GM10847 (cell line): ENCODE results near the gene SLC38A5.

Experiments used
- POLR2A ChIP-seq: IDR thresholded peaks from 2 replicates; pipeline ENCODE4 v1.6.1; 2011; ENCODE audit not compliant: insufficient read length; ENCODE audit errors: extremely low read depth

SLC38A5 gene

GRCh38 chrX:48496660-48497059 lies 26.6 kb upstream of the SLC38A5 start:
- no peak for TF ChIP-seq POLR2A

DNA sequence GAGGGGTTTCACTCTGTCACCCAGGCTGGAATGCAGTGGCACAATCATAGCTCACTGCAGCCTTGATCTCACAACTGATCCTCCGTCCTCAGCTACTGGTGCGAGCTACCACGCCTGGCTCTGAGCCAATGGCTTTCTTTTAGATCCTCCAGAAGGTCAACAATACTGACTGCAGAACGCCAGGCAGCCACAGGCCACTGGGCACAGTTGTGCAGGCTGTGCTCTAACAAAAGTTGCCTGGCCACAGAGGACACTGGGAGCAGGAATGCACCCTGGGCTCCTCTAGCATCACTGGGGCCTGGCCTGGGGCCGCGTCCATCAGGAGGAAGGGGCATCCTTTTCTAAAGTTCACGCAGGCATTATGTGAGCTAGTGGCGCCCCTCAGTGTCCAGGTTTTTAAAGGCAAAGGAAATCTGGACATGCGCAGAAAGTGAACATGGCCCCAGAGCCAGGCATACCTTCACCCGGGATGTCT lies 23.9 kb upstream of the SLC38A5 start:
- no peak for TF ChIP-seq POLR2A

DNA sequence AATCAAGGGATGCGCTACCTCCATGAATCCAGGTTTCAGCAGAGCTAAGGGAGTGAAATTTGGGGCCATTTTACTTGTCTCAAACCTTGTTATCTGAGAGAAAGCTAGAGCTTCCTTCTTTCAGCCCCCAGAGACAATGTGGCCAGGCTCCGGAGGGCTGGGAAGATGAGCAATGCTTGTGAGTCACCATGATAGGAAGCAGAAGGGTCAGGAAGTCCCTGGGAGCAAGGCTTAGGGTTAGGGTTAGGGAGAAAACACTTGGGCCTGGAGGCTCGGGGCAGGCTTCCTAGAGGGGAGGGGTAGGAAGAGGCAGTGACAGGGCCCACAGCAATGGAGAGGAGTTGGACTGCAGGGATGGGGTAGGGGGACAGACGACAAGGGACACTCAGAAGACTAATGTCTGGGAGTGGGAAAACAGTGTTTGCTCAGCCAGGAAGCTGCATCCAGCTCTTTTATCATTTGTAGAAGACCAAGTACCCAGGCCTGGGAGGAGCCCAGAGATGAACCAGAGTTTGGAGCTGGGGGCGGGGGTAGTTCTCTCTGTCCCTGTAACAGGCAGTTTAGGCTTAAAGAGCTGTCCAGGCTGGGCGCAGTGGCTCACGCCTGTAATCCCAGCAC lies 22.3 kb upstream of the SLC38A5 start:
- TF ChIP-seq POLR2A = no peak

DNA sequence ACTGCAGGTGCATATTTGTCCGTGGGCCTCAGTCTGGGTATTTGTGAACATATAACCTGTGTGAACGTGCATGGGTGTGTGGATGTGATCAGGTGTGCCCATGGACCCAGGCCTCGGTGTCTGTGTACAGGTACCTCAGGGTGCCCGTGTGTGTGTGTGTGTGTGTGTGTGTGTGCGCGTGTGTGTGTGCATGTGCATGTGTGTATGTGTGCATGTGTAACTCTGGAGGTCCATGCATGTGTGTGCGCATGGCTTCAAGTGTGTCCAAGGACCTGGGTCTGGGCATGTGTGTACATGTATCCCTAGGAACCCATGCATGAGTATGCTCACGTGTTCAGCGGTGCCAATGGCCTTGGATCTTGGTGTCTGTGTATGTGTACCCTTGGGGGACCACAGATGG lies 21.7 kb upstream of the SLC38A5 start:
- no peak for TF ChIP-seq POLR2A

DNA sequence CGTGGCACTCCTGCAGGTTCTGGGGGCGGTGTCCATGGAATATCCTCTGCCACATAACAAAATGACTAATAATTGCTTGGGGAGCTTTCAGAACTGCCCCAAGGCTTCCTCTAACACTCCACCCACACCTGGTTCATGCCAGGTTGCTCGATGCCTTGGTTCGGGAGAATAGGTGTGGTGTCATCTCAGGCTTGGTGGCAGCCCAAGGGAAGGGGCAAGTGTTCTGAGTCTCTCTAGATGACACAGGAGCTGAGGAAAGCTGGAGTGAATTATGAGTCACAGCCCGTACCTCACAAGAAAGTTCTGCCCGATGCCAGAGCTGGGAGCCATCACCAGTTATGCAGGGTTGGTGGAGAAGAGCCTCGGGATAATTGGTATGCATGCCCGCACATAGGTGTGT lies 20.6 kb upstream of the SLC38A5 start:
- TF ChIP-seq POLR2A = no peak

DNA sequence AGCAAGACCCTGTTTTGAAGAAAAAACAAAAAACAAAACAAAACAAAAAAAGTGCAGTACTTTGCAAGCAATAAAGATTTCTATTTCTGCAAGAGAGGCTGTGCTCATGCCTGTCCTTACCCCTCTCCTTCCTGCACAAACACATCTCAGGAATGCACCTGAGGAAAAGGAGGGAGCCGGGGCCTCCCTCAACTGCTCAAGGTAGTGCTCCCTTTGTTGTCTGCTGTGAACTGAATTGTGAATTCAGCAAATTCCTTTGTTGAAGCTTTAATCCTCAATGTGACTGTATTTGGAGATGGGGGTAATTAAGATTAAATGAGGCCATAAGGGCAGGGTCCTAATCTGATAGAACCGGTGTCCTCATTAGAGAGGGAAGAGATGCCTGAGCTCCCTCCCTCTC lies 19.8 kb upstream of the SLC38A5 start:
- no peak for TF ChIP-seq POLR2A

GRCh38 chrX:48489296-48489695 lies 19.2 kb upstream of the SLC38A5 start:
- no peak for TF ChIP-seq POLR2A

DNA sequence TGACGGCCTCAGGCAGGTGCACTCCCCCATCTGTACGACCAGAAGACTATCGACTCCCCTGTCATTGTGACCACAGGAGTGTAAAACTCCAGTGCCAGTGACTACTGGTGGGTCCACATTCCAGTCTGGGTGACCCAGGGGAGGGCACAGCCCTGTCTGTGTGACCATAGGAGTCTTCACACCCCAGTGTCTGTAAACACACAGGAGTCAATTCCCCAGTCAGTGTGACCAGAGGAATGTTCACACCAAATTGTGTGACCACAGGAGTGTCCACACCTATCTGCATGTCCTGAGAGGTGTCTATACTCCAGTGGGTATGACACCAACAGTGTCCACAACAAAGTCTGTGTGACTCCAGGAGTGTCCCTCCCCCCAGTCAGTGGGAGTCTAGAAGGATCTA lies 18.0 kb upstream of the SLC38A5 start:
- TF ChIP-seq POLR2A = no peak

- no peak for TF ChIP-seq POLR2A
Measured at GRCh38 chrX:48487362-48487798, 17.3 kb upstream of the SLC38A5 start.

- TF ChIP-seq POLR2A = no peak
Measured at GRCh38 chrX:48482526-48482925, 12.5 kb upstream of the SLC38A5 start.

GRCh38 chrX:48480583-48480982 lies 10.5 kb upstream of the SLC38A5 start:
- no peak for TF ChIP-seq POLR2A

DNA sequence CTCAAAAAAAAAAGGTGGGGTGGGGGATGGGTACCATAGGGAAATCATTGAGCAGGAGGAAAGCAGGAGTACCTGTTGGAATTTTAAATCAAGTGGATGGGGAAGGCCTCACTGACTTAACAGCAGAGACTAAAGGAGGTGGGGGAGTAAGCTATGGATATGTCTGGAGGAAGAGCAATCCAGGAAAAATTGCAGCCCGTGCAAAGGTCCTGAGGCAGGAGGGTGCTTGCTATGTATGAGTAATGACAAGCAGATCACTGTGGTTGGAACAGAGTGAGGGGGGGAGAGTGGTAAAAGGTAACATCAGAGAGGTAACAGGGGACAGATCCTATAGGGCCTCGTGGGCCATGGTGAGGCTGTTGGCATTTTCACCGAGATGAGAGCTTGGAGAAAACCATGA lies 10.1 kb upstream of the SLC38A5 start:
- TF ChIP-seq POLR2A = no peak

DNA sequence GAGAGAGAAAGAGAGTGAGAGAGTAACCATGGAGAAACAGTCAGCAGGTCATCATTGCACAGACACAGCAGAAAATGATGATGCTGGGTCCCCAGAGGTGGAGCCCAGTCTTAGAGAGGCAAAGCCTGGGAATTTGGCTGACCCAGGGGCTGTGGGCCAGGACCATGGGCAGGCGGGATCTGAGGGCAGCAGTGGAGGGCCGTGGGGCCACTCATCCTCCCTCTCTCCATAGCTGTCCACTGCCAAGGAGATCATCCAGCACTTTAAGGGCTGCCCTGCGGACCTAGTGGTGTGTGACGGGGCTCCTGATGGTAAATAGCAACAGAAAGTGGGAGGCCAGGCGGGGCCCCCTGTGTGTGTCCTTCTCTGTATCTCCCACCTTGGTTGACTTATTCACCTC lies 8.7 kb upstream of the SLC38A5 start:
- no peak for TF ChIP-seq POLR2A

DNA sequence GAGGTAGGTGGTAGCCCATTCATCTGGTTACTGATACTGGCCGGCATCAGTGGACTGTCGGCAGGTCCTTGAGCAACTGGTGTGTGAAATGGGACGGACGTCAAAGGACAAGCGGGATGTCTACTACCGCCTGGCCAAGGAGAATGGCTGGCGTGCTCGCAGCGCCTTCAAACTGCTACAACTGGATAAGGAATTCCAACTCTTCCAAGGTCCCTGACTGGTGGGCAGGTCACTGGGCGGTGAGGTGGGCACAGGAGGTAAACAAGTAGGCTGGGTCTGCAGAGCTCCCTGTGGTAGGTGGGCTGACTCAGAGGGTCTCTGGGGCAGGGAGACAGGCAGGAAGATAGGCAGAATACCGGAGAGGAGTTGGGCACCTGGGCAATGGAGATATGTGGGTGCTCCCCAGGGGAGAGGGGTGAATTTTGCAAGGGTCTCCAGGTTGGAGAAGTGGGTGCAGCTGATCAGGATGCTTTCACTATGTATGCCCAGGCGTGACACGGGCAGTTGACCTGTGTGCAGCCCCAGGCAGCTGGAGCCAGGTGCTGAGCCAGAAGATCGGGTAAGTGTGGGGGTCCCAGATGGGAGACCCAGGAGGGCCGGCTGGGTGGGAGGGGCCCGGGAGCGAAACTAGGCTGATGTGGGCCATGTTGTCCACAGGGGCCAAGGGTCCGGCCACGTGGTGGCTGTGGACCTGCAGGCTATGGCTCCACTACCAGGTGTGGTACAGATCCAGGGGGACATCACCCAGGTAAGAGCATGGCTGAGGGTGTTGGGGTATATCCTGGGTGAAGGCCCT lies 8.1 kb upstream of the SLC38A5 start:
- no peak for TF ChIP-seq POLR2A

GRCh38 chrX:48476919-48477318 lies 6.9 kb upstream of the SLC38A5 start:
- no peak for TF ChIP-seq POLR2A

GRCh38 chrX:48475774-48476577 lies 5.9 kb upstream of the SLC38A5 start, which contains the start of gene FTSJ1:
Gene FTSJ1, plus strand, starts transcription at chrX:48476199. Its CDS starts 1,849 bp downstream, at chrX:48478048.
- peak; percentile 49 for TF ChIP-seq POLR2A
